HEK293T (cell line): ENCODE measurements around the gene TMX1.

Source experiments
- HDGF ChIP-seq: fragments of 450-650 bp; IDR thresholded peaks from 2 replicates; pipeline ENCODE4 v1.6.1; 2017; ENCODE audit warnings: antibody characterized with exemption, borderline replicate concordance
- L3MBTL2 ChIP-seq: fragments of 450-650 bp; conservative IDR thresholded peaks from 2 replicates; pipeline ENCODE4 v1.6.1; 2016; ENCODE audit warnings: mild to moderate bottlenecking
- SUZ12 ChIP-seq: fragments of 450-650 bp; IDR thresholded peaks from 2 replicates; pipeline ENCODE4 v1.6.1; 2016; ENCODE audit warnings: mild to moderate bottlenecking
- ZNF384 ChIP-seq: fragments of 450-650 bp; IDR thresholded peaks from 2 replicates; pipeline ENCODE4 v1.6.1; 2016

DNA sequence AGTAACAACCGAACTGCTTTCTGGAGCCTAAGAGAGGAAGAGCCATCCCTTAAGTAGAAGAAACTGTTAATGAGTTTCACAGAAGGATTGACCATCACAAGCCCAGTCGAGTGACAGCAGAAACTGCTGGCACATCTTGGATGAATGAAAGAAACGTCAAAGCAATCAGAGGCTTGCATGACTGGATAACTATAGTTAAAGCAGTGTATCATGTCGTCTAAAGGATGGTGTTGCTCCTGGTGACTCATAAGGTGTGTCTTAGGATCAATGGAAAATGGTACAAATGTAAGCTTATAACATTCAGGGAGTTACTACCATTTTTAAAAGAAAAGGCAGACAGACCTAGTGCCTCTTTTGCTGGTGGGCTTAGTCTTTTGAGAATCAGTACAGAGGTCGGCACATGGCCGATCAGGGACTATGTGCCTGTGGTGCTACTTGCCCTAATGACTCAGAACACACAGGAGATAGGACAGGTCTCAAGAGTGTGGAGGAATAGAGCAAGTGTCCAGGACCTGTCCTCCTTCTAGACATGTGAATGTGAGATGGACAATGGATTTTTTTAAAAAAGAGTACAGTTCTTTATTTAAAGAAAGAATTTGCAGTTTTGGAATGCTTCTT, 55.7 kb downstream of the TMX1 start:
- TF ChIP-seq SUZ12 (no peak), ZNF384 (no peak), HDGF (no peak), L3MBTL2 (no peak)
